HepG2 (cell line): ENCODE results near the gene ELK1. TPM values are rescaled to one million over a fixed set of nuclear protein-coding genes. Genes with fewer than 3 reads are reported as not detected.
A peak's percentile ranks its signal among the peaks of the same experiment; 100 is the strongest.

Source experiments
- ATAC-seq: fragments of 200-7000 bp; cut with Tn5 transposase; 3 replicates; pipeline ENCODE4 v1.9.1; 2020; ENCODE audit warnings: mild to moderate bottlenecking, moderate library complexity
- BruUV-seq: library from RNA; stranded (reverse); fragments of 400-500 nt; replicated peaks from 2 replicates; lab custom pipeline; 2021; lab: Mats Ljungman, UMichigan
- CTCF ChIA-PET: fragments of 300-600 bp; formaldehyde crosslinking; extraction: SDS; loops from one replicate; lab custom pipeline; 2021; ENCODE audit warnings: low total read pairs, inconsistent platforms, low intra/inter-chr PET ratio; lab: Yijun Ruan, JAX
- POLR2A ChIA-PET: fragments of 350-600 bp; sonication (Branson Sonifier 250); formaldehyde crosslinking; loops from one replicate; lab custom pipeline; 2020; ENCODE audit warnings: antibody characterized with exemption, inconsistent platforms; lab: Yijun Ruan, JAX
- DNase-seq: peaks from one replicate; pipeline ENCODE4 v3.0.0-alpha.2; 2015; ENCODE audit warnings: low spot score
- FAIRE-seq: peaks from 3 replicates; lab custom pipeline; 2011; peaks lifted over from hg19 to GRCh38; lab: Jason Lieb, UNC
- H2AFZ ChIP-seq: one replicate; pipeline ENCODE4 v1.6.1; 2011; ENCODE audit warnings: low read length, inconsistent platforms
- H3K27ac ChIP-seq: fragments of 300-600 bp; 3 replicates; pipeline ENCODE4 v1.8.0; 2011; ENCODE audit warnings: mixed run types, mild to moderate bottlenecking, mixed read lengths, low read length, inconsistent platforms; ENCODE audit not compliant: insufficient read depth; ENCODE audit errors: extremely low read length
- H3K27me3 ChIP-seq, 2 experiments: fragments of 200-600 bp in 1 of 2; 2 replicates in 1 of 2; 3 replicates in 1 of 2; pipeline versions ENCODE4 v1.6.0 to v1.8.0; 2011; ENCODE audit warnings: low read length in 2 of 2, mild to moderate bottlenecking in 2 of 2, moderate library complexity in 2 of 2, inconsistent platforms in 1 of 2; ENCODE audit not compliant: insufficient read depth in 2 of 2, control insufficient read depth in 1 of 2
- H3K36me3 ChIP-seq, 2 experiments: fragments of 200-600 bp in 1 of 2; replicated peaks in 1 of 2; 2 replicates in 1 of 2; 3 replicates in 1 of 2; pipeline versions ENCODE4 v1.5.1 to v1.8.0; 2011; ENCODE audit warnings: low read length in 2 of 2, inconsistent platforms in 1 of 2; ENCODE audit not compliant: insufficient read depth in 2 of 2, control insufficient read depth in 1 of 2
- H3K4me1 ChIP-seq: 2 replicates; pipeline ENCODE4 v1.5.1; 2012; ENCODE audit warnings: low read length, inconsistent platforms; ENCODE audit not compliant: insufficient read depth
- H3K4me2 ChIP-seq: 2 replicates; pipeline ENCODE4 v1.6.0; 2011; ENCODE audit warnings: low read depth, low read length, inconsistent platforms
- H3K4me3 ChIP-seq, 3 experiments: fragments of 200-600 bp in 1 of 3; sonication (generic), shearing (Covaris generic) in 1 of 3; replicated peaks in 1 of 3; 2 replicates each; pipeline ENCODE4 v1.5.1; 2011 to 2016; ENCODE audit warnings: low read length in 3 of 3, inconsistent platforms in 2 of 3, low read depth in 2 of 3, mild to moderate bottlenecking in 2 of 3, control low read depth in 1 of 3, mixed read lengths in 1 of 3; ENCODE audit not compliant: insufficient read depth in 1 of 3
- H3K79me2 ChIP-seq: one replicate; pipeline ENCODE4 v1.6.1; 2011; ENCODE audit warnings: low read length, inconsistent platforms; ENCODE audit not compliant: insufficient read depth
- H3K9ac ChIP-seq: 2 replicates; pipeline ENCODE4 v1.6.0; 2011; ENCODE audit warnings: mild to moderate bottlenecking, low read depth, low read length, inconsistent platforms; ENCODE audit not compliant: insufficient read depth
- H3K9me3 ChIP-seq: 2 replicates; pipeline ENCODE4 v1.5.1; 2012; ENCODE audit warnings: mild to moderate bottlenecking, low read length
- H4K20me1 ChIP-seq: 2 replicates; pipeline ENCODE4 v1.6.0; 2011; ENCODE audit warnings: inconsistent platforms, mild to moderate bottlenecking, low read length, moderate library complexity; ENCODE audit not compliant: insufficient read depth
- ATF7 ChIP-seq, 2 experiments: fragments of 450-650 bp in 1 of 2; sonication (generic) in 1 of 2; formaldehyde crosslinking in 1 of 2; IDR thresholded peaks; 2 replicates each; pipeline versions ENCODE4 v1.4.0 to v1.6.1; 2016 to 2020; ENCODE audit warnings: antibody characterized with exemption in 1 of 2, mild to moderate bottlenecking in 1 of 2, missing genetic modification reagents in 1 of 2
- FOXA1 ChIP-seq, 2 experiments: fragments of 450-650 bp in 1 of 2; sonication (generic) in 1 of 2; formaldehyde crosslinking in 1 of 2; IDR thresholded peaks; 2 replicates each; pipeline versions ENCODE4 v1.4.0 to v1.6.1; 2016 to 2020; ENCODE audit warnings: missing genetic modification reagents in 1 of 2
- RBAK ChIP-seq: sonication (generic); formaldehyde crosslinking; IDR thresholded peaks from 2 replicates; pipeline ENCODE4 v1.5.1; 2020; ENCODE audit warnings: mild to moderate bottlenecking, missing genetic modification reagents
- ZFP91 ChIP-seq: sonication (generic); formaldehyde crosslinking; IDR thresholded peaks from 2 replicates; pipeline ENCODE4 v1.9.0; 2022; ENCODE audit warnings: missing genetic modification reagents, mild to moderate bottlenecking, borderline replicate concordance
- ZKSCAN5 ChIP-seq: sonication (generic); formaldehyde crosslinking; IDR thresholded peaks from 2 replicates; pipeline ENCODE4 v1.5.1; 2020; ENCODE audit warnings: mild to moderate bottlenecking, missing genetic modification reagents
- ZNF160 ChIP-seq: sonication (generic); formaldehyde crosslinking; IDR thresholded peaks from 2 replicates; pipeline ENCODE4 v1.8.0; 2022; ENCODE audit warnings: mild to moderate bottlenecking, inconsistent platforms, missing genetic modification reagents
- ZNF383 ChIP-seq: sonication (generic); formaldehyde crosslinking; IDR thresholded peaks from 2 replicates; pipeline ENCODE4 v1.4.0; 2020; ENCODE audit warnings: missing genetic modification reagents, mild to moderate bottlenecking, borderline replicate concordance
- ZNF512B ChIP-seq: sonication (generic); formaldehyde crosslinking; IDR thresholded peaks from 2 replicates; pipeline ENCODE4 v1.5.1; 2020; ENCODE audit warnings: missing genetic modification reagents, mild to moderate bottlenecking, borderline replicate concordance
- ZNF782 ChIP-seq: sonication (generic); formaldehyde crosslinking; IDR thresholded peaks from 2 replicates; pipeline ENCODE4 v1.4.0; 2020; ENCODE audit warnings: missing genetic modification reagents, mild to moderate bottlenecking, borderline replicate concordance
- WGBS: methylation state at CpG from one replicate; pipeline ENCODE4 v1.1.6; 2017; ENCODE audit warnings: low lambda C conversion rate; 5-methylcytosine and 5-hydroxymethylcytosine counted together
- in situ Hi-C: cut with HindIII; loops from 2 replicates; pipeline ENCODE4 v1.10.0; 2017; ENCODE audit warnings: low pct_unique_long_range_greater_than_20kb; ENCODE audit not compliant: extremely low pct_ligation_motif_present
- intact Hi-C: fragments of 100-400 bp; cut with micrococcal nuclease; formaldehyde crosslinking; loops from one replicate; pipeline ENCODE4 v1.10.0; 2022; ENCODE audit not compliant: unreplicated experiment
- polyA plus RNA-seq, 8 experiments: library from polyadenylated mRNA; depleted of rRNA in 3 of 8; stranded (reverse) in 7 of 8; unstranded in 1 of 8; fragments of >200 nt; fragmentation: Illumina TruSeq in 4 of 8; extraction: Trizol in 4 of 8; gene quantifications; 2 replicates each; pipeline versions ENCODE4 v1.2.1 to v1.2.3, GENCODE V29; 2011 to 2016; ENCODE audit warnings: low read depth in 4 of 8, missing spikeins in 1 of 8, mixed read lengths in 1 of 8; ENCODE audit not compliant: insufficient read depth in 1 of 8
- total RNA-seq, 5 experiments: library from RNA; depleted of rRNA; stranded (reverse); fragments of >200 nt; fragmentation: Illumina TruSeq; extraction: Trizol; gene quantifications; 2 replicates each; pipeline ENCODE4 v1.2.3, GENCODE V29; 2016; ENCODE audit warnings: low read depth in 1 of 5

The ELK1 gene
- total and polyA plus RNA-seq, 2 of the 13 experiments (the other 11 are each of a cell fraction or from before 2014, with no cell fraction given) = 4.3 to 7.2 TPM

GRCh38 chrX:47597222-47597621 lies 53.1 kb downstream of the ELK1 start:
- DNase-seq (no peak), FAIRE-seq (no peak)
- POLR2A ChIA-PET = no interaction called here
- Histone ChIP-seq H3K36me3 (no peaks in the 10 kb centered on the region), H2AFZ (no peak overlapping the region), H3K27ac (no peak overlapping the region)
- 0% methylated on average over 3 of the region's 3 CpGs for WGBS
- TF ChIP-seq ZNF383 (CRISPR knock-in tag) = no peak
- no peak for TF ChIP-seq ATF7 (IDR thresholded peaks at IDR 0.05)
- TF ChIP-seq ATF7 (CRISPR knock-in tag; IDR thresholded peaks at IDR 0.05) = no peak
- no peak for TF ChIP-seq RBAK (CRISPR knock-in tag)
- TF ChIP-seq ZNF782 (CRISPR knock-in tag) = no peak
- TF ChIP-seq FOXA1 (IDR thresholded peaks at IDR 0.05) = no peak
- no peak for TF ChIP-seq FOXA1 (CRISPR knock-in tag; IDR thresholded peaks at IDR 0.05)
- peak; percentile 79; the same call in 1 of the 2 replicates for TF ChIP-seq ZNF160
- TF ChIP-seq ZFP91 (CRISPR knock-in tag) = no peak
- TF ChIP-seq ZNF512B (CRISPR knock-in tag) = no peak
- TF ChIP-seq ZKSCAN5 (CRISPR knock-in tag) = no peak
- TF ChIP-seq, all 625 proteins: peak for 1
- intact Hi-C loops (no loop called here), in situ Hi-C loops (no loop called here)
- Histone ChIP-seq H3K79me2 (no peaks in the 10 kb centered on the region), H4K20me1 (no peaks in the 10 kb centered on the region), H3K9me3 (no peaks in the 10 kb centered on the region), H3K4me3 (no peak overlapping the region), H3K4me2 (no peak overlapping the region), H3K4me1 (no peaks in the 10 kb centered on the region), H3K27me3 (no peaks in the 10 kb centered on the region), H3K9ac (no peak overlapping the region)
- CTCF ChIA-PET = no interaction called here
- BruUV-seq = no TSS peak
- no peak for ATAC-seq
